GM18511 (cell line): ENCODE measurements around the gene SLC12A8.

Source experiments
- ATAC-seq: cut with Tn5 transposase; IDR thresholded peaks from one replicate; pipeline ENCODE4 v1.9.1; 2021; ENCODE audit warnings: mild to moderate bottlenecking, moderate library complexity; ENCODE audit not compliant: unreplicated experiment

Gene SLC12A8

DNA sequence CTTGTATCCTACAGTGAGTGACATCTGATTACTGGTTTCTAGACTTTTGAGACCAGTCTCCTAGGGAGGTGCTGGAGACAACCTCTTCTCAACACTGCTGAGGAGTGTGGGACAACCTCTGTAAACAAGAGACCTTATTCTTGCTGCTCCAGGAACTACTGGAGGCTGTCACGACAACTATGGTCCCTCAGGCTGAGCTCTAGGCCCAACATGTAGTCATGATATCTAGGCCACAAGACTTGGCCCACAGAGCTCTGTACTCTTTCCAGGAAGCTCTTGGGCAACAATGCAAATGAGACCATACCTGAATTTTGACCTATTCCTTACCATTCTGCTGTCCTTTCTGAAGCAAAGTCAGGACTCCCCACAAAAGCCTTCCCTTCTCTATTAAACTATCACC, 132.5 kb downstream of the SLC12A8 start:
- ATAC-seq: no peak

DNA sequence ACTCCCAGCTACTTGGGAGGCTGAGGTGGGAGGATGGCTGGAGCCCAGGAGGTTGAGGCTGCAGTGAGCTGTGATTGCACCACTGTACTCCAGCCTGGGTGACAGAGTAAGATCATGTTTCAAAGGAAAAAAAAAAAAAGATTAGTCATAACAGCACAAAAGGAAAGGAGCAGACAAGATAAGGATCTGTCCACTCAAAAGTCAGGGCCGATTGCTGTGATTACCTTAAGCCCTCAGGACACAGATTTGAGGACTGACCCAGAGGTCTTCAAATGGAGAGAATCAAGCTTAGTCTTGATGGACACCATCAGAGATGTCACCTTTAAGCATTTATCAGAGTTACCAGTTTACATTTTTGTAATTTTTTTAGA, 132.9 kb downstream of the SLC12A8 start:
- no peak for ATAC-seq

DNA sequence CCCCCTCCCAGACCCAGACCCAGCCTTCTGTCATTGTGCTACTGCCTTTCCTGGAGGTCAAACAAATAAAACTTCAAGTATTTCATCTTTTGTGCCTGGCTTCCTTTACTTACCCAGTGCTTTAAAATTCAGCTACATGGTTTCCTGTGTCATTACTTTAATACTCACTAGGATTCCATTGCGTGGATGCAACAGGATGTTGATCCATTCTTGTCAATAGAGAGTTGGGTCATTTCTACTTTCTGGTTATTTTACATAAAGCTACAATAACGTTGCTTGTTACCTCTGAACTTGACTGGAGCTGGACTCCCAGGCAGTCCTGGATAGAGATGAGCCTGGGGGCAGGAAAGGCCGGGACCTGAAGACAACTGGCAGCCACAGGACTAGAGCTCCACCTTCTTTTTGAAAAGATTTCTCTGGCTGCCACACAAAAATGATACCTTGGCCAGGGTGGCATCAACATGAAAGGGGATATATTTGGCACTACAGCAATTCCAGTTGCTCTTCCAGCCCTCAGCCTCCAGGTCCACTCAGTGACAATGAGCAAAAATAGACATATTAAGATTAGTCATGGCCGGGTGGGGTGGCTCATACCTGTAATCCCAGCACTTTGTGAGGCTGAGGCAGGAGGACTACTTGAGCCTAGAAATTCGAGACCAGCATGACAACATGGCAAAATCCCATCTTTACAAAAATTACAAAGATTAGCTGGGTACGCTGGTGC, 133.4 kb downstream of the SLC12A8 start:
- ATAC-seq: no peak

DNA sequence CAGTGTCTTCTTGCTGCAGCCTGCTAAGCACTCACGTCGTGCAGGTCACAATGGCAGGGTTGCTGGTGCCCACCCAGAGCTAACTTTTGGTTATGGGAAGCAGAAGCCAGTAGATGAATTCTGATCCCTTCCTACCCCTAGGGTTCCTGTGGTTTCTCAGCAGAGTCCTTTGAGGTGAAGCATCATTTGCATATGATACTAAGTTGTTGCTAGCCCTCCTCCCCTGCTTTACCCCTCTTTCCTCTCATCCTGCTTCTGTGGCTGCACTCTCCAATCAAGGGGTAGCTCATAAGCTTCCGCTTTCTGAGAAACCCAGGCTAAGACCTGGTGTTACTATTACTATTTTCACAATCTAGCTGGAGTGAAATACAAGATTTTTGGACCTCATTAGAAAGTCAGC, 134.7 kb downstream of the SLC12A8 start:
- ATAC-seq: no peak

DNA sequence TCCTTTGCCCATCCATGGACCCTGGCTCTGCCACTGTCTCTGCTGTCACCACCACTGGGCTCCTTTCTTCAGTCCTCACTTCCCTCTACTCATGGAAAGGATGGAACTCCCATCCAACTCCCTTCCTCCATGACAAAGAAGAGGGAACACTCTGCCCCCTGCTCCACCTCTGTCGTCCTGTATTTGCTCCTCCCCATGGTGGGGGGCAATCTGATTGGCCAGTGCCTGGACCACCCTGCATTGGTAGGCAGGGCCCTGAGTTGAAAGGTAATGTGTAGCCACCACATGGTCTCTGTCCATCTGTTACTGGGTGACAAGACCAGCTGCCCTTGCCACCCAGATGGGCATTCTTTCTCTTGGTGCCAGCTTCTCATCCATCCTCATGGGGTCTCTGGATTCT, 136.1 kb downstream of the SLC12A8 start:
- ATAC-seq: no peak

DNA sequence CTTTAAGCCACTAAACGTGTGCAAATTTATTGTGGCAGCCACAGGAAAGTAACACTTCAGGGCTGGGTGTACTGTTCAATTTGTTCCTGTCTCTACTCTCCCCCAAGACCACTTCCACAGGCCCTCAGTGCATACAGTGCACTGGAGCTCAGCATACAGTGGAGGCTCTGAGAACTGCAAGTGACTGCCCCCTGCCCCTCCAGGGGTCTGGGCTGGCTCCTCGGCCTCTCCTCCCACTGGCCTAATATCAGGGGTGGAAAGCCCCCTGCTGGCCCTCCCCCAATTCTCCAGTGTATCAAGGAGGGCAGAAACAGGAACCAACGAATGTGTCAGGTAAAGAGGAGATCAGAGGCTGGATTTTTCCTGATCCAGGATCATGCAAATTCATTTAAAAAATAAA, 136.8 kb downstream of the SLC12A8 start:
- ATAC-seq: no peak

DNA sequence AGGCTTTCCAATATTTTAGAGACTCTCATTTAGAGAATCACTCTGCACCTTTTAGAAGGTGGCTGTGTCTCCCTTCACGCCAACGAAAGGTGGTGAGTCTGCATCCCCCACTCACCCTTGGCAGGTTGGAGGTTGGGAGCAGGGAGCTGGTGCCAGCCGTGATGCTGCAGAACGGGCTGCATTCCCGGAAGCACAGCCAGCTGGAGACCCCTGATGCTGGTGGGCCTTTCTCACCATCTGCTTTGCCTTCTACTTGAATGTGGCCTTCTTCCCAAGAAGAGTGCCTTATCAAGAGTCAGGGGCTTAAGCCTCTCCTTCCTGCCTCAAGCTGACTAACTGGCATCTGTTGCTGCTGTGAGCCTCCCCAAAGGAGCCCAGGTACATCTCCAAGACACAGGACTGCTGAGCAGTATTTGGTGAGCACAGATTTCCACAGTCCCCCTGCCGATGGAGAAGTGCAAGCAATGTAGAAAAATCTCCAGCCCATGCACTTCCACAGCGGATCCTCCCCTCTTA, 139.1 kb downstream of the SLC12A8 start:
- no peak for ATAC-seq

DNA sequence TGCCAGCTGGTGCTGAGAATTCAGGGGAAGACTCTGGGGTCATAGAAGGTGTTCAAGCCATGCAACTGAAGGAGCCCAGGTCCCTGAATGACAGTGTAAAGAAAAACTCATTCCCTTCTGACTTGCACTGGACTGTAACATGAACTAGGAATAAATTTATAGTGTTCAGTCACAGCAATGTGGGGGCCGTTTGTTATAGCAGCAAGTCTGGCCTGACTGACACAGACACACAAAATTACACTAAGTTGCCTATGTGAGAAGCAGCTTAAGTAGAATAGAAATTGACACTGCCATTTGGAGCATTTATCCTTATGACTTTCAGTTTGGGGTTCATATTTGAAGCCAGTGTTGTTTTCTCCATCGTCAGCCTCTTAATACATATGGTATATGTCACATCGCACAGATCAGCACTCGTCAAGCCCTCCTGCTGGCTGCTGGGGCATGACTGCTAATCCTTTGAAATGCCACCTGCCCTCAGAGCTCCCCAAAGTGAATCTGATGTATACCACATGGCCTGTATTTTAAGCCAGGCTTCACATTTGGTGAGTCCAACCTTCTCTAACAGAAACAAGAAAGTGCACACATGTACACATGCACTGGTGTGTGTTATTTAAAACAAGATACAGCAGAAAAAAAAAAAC, 139.7 kb downstream of the SLC12A8 start:
- no peak for ATAC-seq

DNA sequence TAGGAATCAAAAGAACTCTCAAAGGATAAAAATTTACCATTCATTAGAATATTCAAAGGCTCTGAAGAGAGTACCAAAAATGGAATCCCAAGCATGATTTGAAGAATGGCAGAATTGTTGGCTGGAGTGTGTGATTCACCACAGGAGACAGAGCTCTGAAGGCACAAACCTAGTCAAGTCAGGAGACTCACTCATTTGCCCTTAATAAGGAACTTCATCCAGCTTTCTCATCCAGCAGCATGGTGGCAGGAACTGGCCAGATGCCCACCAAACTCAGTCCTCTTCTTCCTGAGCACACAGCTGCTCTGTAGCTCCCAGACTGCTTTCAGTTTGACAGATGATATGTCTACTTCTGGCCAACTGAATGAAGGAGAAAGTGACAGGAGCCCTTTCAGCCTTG, 140.2 kb downstream of the SLC12A8 start:
- no peak for ATAC-seq

DNA sequence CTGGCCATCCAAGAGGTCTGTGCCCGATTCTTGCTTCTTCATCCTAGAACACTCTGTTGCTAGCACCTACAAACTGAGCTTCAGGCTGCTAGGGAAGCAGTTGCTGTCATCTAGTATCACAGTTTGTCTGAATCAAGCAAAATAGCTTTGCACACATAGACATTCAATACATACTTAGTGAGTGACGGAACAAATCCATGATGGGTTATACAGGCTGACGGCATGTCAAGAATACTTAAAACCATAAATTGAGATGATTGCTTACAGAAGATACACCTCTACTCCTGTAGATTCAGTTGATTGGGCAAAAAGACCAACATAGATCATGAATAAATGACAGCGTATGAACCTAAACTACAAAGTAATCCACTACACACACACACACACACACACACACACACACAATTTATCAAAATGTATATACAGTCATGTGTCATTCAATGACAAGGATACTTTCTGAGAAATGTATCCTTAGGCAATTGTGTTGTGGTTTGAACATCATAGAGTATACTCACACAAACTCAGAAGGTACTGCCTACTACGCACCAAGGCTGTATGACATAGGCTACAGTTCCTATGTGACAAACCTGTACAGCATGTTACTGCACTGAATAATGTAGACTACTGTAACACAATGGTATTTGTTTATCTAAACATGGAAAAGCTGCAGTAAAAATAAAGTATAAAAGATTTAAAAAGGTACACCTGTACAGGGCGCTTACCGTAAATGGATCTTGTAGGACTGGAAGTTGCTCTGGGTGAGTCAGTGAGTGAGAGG, 142.4 kb downstream of the SLC12A8 start:
- no peak for ATAC-seq

DNA sequence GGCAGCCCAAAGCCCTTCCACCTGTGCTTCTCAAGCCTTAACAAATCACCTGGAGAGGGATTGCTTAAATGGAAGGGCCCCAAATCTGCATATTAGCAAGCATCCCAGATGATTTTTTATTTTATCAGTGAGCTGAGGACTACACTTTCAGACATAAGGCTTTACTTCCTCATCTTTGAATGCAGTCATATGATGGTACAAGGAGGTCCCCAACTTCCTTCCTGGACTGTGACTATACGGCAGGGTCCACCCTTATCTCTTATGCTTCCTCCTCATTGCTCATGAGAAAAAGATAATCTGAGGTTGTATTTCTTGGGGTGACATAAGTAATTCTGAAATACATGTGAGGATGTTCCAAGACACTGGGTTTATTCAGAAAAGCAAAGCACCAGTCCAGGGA, 143.1 kb downstream of the SLC12A8 start:
- ATAC-seq: no peak

DNA sequence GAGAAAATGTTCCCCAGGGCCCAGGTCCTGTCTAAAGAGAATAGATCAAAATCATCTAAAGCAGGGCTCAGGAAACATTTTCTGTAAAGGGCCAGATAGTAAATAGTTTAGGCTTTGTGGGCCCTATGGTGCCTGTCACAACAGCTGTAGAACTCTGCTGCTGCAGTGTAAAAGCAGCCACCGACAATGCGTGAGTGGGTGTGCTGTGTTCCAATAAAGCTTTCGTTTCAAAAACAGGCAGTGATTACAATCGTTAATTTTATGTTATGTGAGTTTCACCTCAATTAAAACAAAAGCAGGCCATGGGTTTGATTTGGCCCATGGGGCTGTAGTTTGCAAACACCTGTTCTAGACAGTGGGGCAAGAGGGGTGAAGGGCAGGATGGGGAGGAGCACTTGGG, 144.3 kb downstream of the SLC12A8 start:
- no peak for ATAC-seq

DNA sequence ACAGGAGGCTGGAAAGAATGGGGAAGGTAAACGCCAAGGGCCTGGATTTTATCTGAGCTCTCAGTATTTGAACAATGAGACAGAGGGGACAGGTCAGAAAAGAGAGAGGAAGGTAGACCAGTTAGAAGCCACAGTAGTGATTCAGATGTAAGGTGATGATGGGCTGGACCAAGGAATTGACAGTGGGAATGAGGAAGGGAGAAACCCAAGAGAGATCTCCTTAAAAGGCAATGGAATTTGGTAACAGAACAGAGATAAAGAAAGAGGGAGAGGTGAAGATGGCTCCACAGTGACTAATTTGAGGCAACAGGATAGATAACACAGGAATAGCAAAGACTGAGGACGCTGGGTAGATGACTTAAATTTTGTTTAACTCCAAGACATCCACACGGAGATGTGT, 145.3 kb downstream of the SLC12A8 start:
- ATAC-seq: no peak

DNA sequence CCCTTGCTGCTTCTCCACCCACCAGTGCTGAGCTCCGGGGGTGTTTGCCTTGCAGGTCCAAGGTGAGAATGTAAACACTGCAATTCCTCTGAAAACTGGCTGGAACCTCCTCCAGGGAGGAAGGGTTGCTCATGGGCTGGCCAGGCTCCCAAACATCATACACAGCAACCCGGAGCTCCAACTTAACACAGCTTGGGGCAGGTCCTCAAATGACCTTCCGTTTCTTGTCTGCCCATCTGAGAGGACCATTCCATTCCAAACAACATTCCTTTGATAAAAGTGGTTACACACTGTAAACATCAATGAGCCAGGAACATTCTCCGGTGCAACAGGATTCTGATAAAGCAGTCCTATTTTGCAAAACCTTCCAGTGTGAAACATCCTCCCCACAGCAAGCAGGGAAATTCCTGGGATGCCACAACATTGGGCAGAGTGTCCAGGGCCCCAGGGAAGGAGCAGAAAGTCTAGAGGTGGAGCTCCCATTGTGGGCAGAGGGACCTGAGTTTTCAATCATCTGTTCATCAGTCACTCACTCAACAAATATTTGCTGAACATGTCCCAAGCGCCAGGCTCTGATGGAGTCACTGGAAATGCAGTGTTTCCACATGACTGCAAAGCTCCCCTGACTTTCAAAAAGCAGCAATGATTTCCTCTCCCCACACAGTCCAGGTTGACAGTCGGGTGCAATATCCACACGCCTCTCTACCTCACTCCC, 149.5 kb downstream of the SLC12A8 start:
- no peak for ATAC-seq

DNA sequence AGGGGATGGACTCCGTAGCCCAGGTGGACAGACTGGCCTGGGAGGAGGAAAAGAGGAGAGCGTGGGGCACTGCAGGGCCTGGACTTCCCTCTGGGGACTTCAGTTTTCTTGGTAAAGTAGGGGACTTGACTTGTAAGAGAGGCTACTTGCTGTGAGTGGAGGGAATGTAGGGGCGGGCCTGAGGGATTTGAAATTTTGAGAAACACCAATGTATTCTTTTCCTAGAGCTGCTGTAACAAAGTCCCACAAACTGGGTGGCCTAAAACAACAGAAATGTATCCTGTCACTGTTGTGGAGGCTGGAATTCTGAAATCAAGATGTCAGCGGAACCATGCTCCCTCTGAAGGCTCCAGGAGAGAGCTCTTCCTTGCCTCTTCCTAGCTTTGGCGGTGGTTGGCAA, 150.9 kb downstream of the SLC12A8 start:
- ATAC-seq: no peak

DNA sequence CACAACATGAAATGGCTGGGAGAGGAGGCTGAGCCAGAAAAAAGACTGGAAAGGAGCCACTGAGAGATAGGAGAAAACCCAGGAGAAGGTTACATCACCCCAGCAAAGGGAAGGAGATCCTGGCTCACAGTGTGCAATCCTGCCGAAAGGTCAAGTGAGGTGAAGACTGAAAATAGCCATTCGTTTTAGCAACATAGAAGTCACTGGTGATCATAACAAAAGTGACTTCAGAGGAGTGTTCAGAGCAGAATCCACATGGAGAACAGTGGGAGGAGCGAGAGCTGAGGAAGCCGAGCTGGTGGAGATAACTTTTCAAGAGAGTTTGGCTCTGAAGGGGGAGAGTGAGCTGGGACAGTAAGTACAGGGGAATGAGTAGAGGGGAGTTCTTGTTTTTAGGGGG, 151.4 kb downstream of the SLC12A8 start:
- no peak for ATAC-seq

DNA sequence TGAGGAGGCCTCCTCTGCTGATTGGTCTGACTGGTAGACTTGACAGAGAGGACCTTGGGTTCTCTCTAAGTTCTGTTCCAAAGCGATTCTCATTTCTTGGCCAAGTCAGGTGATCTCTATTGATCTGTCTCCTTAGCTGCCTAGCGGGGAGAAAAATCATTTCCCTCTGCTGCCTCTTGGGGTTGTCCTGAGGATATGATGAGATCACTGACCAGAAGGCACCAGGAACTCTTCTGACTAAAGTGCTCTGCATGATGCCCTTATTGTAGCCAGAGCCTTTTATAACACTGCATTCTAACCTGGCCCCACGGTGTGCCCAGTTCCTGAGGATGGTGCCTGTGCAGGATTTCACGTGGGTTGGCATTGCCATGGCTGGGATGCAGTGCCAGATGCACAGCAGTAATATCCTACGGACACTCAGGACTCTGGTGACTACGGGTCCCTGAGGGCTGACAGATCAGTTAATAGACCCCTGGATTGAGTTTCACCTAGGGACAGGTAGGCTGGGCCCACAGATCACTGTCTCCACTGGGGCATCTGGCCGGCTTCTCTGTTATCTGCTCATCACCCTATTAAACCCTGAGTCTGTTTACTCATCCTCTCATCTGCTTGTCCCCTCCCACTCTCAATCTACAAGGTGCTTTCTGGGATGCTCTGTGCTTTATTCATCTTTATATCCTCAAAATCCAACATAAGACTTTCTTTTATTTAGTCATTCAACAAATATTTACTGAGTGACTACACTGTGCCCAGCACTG, 152.9 kb downstream of the SLC12A8 start:
- no peak for ATAC-seq

DNA sequence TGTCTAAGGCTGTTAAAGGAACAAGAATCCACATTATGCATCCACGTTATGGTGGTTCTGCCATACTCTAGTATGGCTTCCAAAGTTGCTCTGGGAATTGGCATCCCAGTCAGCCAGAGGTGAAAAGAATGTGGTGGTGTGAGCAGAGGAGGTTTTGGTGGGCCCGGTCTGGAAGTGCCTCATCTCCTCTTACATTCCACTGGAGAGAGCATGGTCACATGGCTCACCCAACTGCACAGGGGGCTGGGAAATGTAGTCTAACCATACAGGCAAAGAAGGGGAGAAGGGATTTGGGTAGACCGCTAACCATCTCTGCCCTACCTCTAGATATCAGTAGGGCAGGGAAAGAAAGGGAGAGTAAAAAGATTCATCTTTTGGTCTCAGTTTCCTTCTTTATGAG, 153.6 kb downstream of the SLC12A8 start:
- no peak for ATAC-seq

DNA sequence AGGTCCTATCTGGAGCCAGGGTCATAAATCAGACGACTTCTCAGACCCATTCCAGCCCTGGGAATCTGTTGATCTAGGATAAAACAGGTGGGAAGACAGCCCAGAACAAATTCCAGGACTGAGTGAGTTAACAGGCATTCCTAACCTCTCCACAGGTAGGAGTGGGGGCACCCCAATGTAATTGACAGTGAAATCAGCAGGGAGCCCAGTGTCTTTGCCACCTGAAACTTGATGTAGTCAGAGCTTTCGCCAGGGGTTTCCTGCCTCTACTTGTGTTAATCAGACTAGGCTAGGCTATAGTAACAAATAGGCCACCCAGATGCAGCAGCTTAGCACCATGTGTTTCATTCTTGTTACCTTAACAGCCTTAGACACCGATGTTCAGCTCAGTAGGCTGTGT, 154.0 kb downstream of the SLC12A8 start:
- no peak for ATAC-seq

DNA sequence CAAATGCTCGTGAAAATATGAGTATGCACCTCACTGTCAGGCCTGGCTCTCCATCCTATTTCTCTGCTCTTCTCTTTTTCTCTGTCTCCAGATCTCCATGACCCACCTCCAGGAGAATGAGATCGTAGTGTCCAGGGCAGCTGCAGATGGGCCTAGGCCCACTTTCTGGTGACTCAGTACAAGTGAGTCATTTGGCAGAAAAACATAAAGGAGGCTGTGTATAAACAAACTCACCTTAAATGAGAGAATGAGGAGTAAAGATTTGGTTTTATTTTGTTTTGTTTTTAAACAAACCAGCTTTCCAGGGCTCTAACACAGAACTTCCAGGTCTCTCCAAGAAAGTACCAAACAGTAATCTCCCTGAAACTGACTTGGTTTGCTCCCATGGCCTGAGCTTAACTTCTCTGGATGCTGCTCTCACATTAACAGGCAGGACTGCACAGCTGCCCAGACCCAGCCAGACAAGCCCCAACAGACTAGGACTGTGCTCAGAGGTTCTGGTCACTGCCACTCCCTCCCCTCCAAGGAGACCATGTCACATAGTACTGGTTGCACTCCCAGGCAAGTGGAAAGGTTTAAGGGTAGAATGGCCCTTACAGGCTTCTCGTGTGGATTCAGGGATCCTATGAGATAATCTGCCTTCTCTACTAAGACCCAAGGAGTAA, 155.2 kb downstream of the SLC12A8 start:
- ATAC-seq: no peak
